GM12874 (cell line): ENCODE measurements around the gene HSPA1L.

ENCODE experiments used
- TF ChIP-seq, protein P1 (sequence below): IDR thresholded peaks from 2 replicates; pipeline ENCODE4 v1.5.1; 2011; ENCODE audit warnings: low read depth, mild to moderate bottlenecking, control low read depth, low read length, moderate library complexity; ENCODE audit not compliant: insufficient read depth

The HSPA1L gene

DNA sequence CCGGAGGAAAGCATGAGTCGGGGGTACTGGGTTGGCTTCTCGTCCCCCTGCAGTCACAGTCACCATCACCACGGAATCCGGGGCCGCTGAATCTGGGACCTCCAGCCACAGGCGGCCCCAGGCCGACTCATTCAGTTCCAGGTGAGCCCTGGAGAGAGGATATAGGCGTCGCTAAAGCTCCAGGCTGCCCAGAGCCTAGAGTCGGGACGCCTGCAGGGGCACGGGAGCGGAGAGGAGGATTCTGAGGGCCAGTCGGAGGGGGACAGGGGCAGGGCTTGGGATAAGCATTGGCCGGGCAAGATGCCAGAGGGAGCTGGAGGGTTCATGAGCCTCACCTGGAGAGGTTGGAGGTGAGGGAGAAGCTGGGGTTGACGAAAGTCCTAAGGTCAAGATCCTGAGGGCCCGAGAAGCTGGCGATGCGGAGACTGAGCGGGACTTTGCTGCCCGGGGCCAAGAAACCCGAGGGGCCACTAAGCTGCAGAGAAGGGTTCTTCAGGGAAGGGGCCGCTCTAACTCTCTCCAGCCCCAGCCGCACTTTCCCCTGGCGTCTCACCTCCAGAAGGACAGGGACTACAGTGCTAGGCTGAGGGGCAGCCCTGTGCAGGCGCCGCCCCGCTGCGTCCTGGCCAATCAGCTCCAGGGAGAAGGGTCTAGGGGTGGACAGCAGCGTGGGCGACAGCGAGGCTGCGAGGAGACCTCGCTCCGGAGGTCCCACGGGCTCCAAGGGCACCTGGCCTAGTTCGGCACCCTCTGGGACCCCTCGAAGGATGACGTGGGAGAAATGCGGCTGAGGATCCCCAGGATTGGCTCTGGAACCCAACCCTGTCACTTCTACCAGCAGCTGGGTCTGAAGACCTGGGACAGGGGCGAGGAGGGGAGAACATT, 48.9 kb downstream of the HSPA1L start:
- TF ChIP-seq, protein P1, sequence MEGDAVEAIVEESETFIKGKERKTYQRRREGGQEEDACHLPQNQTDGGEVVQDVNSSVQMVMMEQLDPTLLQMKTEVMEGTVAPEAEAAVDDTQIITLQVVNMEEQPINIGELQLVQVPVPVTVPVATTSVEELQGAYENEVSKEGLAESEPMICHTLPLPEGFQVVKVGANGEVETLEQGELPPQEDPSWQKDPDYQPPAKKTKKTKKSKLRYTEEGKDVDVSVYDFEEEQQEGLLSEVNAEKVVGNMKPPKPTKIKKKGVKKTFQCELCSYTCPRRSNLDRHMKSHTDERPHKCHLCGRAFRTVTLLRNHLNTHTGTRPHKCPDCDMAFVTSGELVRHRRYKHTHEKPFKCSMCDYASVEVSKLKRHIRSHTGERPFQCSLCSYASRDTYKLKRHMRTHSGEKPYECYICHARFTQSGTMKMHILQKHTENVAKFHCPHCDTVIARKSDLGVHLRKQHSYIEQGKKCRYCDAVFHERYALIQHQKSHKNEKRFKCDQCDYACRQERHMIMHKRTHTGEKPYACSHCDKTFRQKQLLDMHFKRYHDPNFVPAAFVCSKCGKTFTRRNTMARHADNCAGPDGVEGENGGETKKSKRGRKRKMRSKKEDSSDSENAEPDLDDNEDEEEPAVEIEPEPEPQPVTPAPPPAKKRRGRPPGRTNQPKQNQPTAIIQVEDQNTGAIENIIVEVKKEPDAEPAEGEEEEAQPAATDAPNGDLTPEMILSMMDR = no peak

DNA sequence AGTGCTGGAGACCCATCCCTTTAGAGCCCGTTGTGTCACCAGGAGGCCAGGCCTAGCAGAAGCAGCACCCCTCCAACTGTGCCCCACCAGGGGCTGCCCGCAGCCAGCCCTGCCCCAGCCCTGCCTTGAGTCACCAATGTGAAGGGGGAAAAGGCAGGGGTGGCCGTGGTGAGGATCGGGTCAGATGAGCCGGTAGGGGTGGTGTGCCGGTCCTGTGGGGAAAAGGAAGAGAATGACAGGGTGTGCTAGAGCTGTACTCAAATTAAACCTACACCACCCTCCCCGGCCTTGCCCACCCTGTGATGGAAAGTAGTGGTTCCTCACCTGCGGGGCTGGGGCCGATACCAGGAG, 49.5 kb downstream of the HSPA1L start:
- TF ChIP-seq, protein P1 = no peak

DNA sequence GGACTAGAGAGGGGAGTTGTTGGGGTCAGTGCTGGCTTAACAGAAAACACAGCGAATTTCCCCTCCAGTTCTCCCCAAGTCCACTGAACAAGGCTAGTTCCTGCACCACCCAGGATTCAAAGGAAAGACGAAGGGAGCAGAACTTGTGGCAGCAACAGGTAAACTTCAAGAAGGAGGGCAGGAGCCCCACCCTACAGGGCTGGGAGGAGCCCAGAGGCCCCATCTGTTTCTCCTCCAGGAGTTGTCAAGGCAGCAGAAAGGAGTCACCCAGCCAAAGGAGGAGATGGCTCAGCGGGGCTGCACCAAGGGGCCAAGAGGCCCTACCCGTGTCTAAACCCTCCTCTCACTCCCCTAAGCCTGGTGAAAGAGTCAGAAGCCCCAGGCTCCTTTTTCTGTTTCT, 50.9 kb downstream of the HSPA1L start:
- TF ChIP-seq, protein P1 = no peak

DNA sequence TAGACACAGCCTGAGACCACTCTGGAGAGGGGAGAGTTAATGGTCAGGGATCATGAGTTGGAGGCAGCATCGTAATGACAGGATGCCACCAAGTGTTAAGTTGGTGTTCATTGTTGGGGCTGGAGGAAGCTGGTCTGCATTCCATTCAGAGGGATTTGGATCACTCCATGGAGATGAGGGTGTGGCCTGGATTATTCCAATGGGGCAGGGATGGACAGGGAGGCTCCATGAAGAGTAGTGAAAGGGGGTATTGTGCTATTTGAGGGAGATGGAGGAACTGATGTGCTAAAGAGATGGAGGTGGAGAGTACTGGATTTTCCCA, 51.5 kb downstream of the HSPA1L start:
- TF ChIP-seq, protein P1 = no peak

DNA sequence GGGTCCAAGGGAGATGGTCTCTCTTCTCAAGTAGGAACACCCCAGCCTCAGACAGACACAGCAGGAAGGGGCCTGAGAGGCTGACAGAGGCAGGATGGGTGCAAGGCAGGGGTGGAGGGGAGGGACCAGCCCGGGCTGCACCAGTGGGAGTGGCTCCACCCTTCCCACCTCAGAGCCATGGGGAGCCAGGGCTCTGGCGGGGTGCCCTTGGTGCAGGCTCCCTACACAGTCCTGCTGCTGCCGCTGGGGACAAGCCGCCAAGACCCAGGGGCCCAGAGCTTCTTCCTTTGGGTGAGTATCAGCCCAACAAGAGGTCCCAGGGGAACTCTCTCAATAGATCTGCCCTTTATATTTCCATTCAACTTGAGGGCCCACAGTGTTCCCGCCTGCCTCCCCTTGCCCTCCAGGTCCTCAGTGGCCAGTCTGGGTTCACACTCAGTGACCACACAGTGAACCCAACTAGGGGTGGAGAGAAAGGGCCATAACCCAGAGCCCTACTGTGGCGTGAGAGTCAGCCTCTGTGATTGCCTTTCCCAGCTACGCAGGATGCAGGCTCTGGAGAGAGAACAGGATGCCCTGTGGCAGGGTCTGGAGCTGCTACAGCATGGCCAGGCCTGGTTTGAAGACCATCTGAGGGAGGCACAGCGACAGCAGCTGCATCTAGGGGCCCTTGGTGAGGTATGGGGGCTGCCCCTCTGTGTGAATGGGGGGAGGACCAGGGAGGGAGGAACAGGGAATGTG, 52.0 kb downstream of the HSPA1L start:
- TF ChIP-seq, protein P1 = no peak

DNA sequence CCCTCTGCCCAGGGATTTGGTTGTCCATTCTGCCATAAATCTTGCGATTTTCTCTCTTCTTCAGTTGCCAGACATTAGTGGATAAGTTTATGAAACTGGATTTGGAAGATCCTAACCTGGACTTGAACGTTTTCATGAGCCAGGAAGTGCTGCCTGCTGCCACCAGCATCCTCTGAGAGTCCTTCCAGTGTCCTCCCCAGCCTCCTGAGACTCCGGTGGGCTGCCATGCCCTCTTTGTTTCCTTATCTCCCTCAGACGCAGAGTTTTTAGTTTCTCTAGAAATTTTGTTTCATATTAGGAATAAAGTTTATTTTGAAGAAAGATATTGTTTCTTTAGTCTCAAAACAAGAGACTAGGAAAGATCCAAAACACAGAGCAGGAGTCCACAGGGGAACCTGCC, 52.7 kb downstream of the HSPA1L start, which contains the start of gene SAPCD1:
SAPCD1 (plus strand) TSS at position 301 of the 400 bp plus-strand sequence. CDS start 399 bp downstream, outside the sequence.
- TF ChIP-seq, protein P1 = no peak

DNA sequence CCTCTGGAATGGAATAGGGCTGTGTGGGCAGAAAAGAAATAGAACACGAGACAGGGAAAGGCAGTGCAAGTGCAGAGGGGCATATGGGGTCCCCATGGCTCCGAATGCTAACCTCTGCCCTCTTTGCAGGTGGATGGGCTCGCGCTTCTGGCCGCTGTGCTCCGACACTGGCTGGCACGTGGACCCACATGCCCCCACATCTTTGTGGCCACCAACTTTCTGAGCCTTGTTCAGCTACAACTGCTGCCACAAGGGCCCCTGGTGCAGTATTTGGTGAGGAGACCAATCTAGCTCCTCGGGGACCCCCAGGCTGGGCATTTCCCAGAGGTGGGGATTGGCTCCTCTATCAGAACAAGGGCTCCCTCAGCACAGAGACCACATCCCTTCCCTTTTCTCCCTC, 53.7 kb downstream of the HSPA1L start:
- TF ChIP-seq, protein P1 = no peak
